HS-5 (cell line): Measurements from ENCODE around the gene PEA15.
A peak's percentile ranks its signal among the peaks of the same experiment; 100 is the strongest.

Experiments used
- DNase-seq: peaks from one replicate; pipeline ENCODE4 v3.0.0-alpha.2; 2012; ENCODE audit warnings: low read depth

The PEA15 gene

GRCh38 chr1:160179336-160179735, 25.8 kb upstream of the PEA15 start:
- DNase-seq, result no peak

- DNase-seq, result no peak
Measured at GRCh38 chr1:160186246-160186645, 18.9 kb upstream of the PEA15 start.

DNA sequence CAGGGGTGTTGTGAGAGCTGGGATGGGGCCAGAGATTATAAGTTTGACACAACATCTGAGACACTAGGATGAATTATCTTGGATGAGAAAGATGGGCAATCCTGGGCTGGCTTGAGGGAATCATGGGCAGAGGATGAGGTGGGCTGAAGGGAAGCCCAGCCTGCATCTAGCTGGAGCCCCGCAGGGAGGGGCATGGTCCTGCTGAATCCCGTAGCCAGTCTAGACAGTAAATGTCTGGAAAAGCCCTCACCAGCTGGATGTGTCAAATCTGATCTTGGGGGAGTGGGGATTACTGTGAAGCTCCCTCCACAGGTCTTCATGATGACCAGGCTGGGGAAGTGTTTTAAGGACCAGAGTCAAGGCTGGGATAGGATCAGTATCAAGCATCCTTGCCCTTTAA, 18.5 kb upstream of the PEA15 start:
- DNase-seq, result no peak

DNA sequence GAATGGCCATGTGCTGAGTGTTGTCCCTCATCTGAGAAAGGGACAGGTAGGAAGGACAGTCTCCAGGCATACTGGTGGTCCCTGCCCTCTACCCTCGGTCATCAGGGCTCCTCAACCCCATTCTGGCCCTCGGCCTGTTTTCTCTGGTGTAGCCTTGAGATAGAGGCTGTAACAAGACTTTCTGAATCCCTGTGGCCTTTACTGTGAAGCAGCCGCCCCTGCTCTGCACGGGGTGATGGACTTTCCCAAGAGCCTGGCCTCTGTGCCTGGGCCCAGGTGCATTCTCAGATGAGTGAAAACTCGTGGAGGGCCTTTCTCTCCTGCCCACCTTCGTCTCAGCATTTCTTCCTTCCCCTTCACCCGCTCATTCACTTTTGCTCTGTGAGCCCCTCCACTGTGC, 17.8 kb upstream of the PEA15 start:
- no peak for DNase-seq

DNA sequence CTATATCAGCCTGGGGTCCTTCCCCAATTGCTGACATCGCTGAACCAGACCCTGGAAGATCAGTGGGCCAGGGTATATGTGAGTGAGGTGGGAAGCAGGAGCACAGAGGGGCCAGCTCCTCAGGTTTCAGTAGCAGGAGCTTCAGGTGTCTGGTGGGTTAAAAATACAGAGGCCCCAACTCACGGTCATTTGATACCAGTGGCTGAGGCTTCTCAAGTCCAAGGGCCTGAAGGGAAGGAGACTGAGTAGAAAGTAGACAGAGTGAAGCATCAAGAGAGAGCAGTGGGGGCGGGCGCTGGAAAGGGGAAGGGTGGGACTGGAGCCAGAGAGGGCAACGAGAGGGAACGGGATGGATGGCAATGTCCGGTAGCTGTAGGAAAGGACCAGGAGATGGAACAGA, 16.8 kb upstream of the PEA15 start:
- DNase-seq, result no peak

GRCh38 chr1:160189649-160190625, 15.2 kb upstream of the PEA15 start, which contains the start of gene CASQ1:
TSS of gene CASQ1 (plus strand) at chr1:160190575. CDS start at chr1:160190752, 177 bp downstream.
- DNase-seq, result no peak

DNA sequence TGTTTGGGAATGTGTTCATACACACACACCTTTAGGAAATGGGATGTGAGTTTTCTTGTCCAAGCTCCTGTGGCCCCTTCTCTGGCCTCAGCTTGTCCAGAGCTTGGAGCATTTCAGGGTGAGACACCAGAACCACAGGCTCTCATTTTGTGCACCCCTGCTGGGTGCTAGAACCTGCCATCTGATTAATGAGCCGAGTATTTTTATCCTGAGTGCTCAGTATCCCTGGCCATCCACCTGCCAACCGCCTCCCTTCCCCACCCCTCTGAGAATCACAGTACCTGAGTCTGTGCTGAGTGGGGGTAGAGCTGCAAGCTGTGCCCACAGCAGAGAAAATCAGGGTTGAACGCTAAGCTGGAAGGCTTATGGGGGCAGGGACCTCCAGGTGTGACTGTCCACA, 13.4 kb upstream of the PEA15 start:
- DNase-seq, result no peak

- no peak for DNase-seq
Measured at GRCh38 chr1:160192234-160192633, 12.9 kb upstream of the PEA15 start.

GRCh38 chr1:160193091-160193819, 11.9 kb upstream of the PEA15 start:
- peak; percentile 56 for DNase-seq

DNA sequence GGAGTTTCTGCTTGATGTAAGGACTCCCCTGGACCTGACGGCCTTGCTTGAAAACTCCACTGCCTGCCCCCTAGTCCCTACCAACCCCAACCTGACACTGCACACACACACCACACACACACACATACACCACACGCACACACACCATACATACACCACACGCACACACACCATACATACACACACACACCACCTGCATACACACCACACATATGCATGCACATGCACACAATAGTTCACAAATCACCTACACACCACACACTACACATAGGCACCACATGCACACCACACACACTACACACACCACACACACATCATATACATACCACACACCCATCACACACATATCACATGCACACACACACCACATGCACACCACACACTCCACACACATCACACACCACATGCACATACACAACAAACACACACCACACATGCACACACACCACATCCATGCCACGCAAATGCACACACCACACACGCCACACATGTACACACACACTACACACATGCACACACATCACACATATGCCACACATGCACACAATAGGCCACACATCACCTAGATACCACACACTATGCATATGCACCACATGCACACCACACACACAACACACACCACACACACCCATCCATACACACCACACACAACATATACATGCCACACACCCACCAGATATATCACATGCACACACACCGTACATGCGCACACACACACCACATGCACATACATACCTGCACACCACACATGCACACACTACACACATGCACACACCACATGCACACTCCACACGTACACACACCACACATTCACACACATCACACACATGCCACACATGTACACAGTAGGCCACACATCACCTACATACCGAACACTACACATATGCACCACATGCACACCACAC, 11.1 kb upstream of the PEA15 start:
- DNase-seq, result no peak

GRCh38 chr1:160194737-160195059, 10.5 kb upstream of the PEA15 start:
- DNase-seq, result no peak

DNA sequence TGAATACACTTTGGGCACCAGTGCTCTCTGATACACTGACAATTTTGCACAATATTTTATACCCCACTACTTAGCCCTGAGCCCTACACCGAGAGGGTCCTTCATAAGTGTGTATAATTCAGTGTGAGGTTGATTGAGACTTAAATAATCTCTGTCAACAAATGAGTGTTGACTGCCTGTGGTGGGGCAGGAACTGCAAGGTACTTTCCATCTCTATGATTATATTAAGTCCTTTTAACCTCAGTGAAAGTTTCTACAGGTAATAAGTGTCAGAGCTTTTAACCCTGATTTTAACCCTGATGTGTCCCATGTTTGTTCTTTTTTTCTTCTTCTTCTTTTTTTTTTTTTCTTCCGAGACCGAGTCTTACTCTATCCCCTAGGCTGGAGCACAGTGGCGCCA, 9.0 kb upstream of the PEA15 start:
- DNase-seq, result no peak

DNA sequence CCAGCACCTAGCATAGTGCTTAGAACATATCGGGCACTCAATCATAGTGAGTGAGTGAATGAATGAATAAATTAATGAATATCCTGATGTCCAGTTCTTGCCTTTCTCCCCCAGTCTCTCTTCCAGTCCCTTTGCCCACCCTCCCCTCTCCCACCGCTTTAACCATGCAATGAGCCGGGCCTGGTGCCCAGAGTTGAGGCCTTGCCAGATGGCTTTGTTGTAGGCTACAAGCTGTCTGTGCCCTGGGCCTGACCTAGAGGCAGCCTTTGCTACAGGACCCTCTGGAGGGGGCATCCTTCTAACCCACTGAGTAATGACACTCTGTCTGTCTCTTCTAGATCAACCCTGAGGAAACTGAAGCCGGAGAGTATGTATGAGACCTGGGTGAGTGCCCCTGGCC, 8.0 kb upstream of the PEA15 start:
- no peak for DNase-seq

DNA sequence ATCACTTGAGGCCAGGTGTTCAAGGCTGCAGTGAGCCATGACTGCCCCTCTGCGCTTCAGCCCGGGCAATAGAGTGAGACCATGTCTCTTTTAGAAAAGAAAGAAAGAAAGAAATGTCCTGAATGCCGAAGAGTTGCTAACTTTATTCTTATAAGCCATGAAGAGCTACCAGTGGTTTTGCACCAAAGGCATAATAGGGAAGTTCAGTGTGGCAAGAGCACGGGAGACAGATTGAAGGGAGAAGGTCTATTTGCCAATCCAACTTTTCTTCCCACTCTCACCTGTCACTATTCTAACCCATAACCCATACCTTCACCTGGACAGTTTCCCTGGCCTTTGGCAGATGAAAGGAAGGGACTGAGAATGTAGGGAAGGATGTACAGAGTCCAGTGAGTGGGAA, 4.4 kb upstream of the PEA15 start:
- no peak for DNase-seq

DNA sequence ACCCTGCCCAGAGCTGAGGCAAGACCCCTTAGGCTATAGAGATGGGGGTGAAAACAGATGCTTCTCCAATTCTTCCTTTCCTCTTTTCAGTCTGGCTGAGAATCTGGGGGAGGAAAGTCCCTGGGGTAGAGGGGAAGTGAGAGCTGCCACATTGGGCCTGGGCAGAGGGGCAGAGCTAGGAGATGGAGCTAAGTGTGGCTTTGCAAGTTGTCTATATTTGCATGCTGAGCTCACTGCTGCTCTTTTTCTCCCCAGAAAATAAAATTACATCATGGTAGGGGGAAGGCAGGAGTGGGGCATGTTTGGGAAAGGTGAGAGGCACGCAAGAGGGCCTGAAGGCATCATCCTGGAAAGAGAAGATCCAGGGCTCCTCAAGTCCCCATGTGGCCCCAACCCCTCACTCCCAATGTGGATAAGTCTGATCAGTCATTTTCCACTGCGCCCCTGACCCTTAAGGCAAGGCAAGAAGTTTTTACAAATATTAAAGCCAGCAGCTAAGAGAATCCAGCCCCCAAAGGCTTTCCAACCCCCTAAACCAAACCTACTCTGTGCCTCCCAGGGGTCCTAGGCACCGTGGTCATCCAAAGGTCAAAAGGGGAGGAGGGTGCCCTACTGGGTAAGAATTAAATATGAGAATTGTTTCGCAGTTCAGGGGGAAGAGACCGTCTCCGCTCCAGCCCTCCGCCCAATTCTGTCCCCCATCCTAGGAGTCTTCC, 500 bp upstream of the PEA15 start:
- DNase-seq, result no peak

GRCh38 chr1:160206036-160206389, 829 bp downstream of the PEA15 start:
- peak; percentile 55 for DNase-seq

DNA sequence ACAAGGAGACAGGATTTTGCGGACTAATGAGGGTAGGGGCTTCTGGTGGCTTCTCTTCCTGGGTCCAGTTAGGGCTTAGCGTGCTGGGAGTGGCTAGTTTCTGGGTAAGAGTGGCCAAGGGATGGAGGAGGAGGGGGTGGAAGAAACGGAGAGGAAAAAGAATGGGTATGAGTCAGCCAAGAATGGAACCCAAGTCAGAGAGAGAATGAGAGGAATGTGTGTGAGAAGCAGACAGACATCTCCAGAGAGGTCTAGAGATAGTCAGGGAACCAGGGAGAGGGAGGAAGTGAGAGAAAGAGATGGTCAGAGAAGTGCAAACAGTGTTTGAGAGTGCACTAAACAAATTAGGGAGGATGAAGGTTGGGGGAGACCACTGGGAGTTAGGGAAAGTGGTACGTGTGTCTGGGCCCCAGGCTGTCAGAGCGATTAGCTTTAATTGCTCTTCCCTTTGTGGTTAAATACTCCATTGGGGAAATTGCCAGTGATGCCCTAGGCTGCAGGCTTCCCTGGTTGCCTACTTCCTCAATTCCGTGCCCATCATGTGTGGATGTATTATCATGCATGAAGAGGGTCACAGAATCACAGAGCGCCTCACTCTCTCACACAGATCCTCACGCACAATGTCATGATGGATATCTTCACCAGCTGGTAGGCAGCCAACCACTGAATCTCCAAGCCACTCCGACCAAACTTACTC, 1.4 kb downstream of the PEA15 start:
- peak; percentile 75 for DNase-seq

GRCh38 chr1:160207118-160207650, 2.0 kb downstream of the PEA15 start:
- no peak for DNase-seq

DNA sequence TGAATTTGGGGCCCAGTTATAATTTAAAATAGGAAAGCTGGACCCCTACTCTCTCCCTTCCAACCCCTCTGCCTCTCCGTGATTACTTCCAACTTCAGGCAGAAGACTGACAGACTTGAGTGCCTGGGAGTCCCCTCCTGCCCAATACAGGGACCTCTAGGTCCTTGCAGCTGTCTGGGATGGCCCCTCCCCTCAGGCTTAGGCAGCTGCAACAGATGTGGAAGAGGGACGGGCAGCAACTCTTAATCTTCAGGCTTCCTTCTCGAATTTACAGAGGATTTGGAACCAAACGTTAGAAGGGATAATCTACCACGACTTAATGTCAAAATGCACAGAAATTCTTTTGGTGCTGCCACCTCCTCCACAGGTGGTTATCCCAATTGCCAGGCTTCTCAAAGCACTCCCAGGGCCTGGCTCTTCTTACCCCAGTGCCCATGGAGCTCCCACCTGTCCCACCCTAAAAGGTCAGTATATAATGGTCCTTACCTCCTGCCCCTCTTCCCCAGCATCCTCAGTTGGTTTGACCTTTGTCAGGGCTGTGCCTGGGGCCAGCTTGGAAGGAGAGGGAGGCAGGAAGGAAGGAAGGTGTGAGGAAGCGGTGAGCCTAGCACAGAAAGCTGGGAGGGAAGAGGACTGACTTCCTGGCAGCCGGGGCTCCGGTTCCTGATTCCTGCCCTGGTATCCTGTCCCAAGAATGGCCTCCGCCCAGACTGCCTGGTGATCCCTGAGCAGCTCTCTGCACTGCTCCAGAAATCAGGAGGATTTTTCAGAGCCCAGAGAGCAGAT, 2.8 kb downstream of the PEA15 start:
- DNase-seq, result no peak
